Activated CD4-positive, CD25-positive, alpha-beta regulatory T cell (primary cell): ENCODE results near the gene TSPAN11.
"Not testable (repeated sequence)": the region's sequence is repeated elsewhere in the genome, so short reads cannot be mapped to it uniquely, and the experiment has no call there.

Experiments used
- DNase-seq, 4 experiments: peaks; one replicate each; lab custom pipeline; 2025; lab: John Stamatoyannopoulos, UW

TSPAN11 gene

DNA sequence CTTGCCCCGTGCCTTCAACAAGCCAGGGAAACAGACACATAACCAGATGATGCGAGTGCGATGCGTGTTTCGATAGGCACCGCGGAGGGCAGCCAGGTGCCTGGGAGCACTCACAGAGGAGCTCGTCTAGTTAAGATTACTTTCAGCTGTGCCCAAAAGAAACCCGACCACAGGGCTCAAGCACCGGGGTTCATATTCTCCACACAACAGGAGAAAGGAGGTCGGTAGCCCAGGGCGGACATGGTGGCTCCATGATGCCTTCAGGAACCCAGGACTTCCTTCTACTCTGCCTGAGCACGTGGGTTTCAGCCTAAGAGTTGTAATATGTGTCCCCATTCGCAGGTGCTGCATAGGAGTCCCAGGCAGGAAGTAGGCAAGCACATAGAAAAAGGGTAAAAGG is 93.4 kb downstream of the TSPAN11 start:
- no peak for DNase-seq

GRCh38 chr12:31020385-31021166 is 94.0 kb downstream of the TSPAN11 start:
- DNase-seq: no peak

- no peak for DNase-seq
Observed at GRCh38 chr12:31021181-31021580, 94.6 kb downstream of the TSPAN11 start.

GRCh38 chr12:31021809-31022494 is 95.4 kb downstream of the TSPAN11 start:
- DNase-seq: no peak

DNA sequence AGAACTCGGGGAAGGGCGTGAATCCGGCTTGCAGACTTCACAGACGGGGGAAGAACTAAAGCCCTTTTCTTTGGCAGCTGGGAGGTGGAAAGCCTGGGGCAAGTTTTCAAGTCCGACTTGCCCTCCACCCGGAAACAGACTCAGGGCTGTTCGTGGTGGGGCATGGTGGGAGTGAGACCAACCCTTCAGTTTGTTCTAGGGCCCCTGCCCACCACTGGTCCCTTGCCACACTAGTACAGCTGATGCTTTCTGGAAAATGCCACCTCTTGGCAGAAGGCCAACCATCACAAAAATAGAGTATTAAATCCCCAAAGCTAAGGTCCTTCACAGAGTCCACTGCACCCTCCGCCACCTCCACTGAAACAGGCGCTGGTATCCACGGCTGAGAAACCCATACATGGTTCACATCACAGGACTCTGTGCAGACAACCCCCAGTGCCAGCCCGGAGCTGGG is 96.8 kb downstream of the TSPAN11 start:
- no peak for DNase-seq

- no peak for DNase-seq
Observed at GRCh38 chr12:31026202-31026601, 99.7 kb downstream of the TSPAN11 start.

- not testable (repeated sequence) for DNase-seq
Observed at GRCh38 chr12:31027006-31027405, 100.5 kb downstream of the TSPAN11 start.

DNA sequence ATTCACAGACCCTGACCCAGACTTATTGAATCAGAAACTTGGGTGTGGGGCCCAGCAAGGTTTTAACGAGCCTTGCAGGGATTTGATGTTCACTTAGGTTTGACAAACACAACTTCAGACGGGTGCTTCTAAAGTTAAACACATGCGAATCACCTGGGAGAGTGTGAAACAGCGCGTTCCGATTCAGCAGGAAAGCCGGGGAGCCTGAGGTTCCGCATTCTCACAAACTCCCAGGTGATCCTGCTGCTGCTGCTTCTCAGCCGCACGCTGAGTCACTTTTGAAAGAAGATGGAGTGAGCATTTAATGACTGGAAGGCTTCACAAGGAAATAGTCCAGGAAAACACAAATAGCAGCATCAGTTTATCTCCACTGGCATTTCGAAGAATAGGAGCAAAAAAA is 102.9 kb downstream of the TSPAN11 start:
- DNase-seq: no peak

DNA sequence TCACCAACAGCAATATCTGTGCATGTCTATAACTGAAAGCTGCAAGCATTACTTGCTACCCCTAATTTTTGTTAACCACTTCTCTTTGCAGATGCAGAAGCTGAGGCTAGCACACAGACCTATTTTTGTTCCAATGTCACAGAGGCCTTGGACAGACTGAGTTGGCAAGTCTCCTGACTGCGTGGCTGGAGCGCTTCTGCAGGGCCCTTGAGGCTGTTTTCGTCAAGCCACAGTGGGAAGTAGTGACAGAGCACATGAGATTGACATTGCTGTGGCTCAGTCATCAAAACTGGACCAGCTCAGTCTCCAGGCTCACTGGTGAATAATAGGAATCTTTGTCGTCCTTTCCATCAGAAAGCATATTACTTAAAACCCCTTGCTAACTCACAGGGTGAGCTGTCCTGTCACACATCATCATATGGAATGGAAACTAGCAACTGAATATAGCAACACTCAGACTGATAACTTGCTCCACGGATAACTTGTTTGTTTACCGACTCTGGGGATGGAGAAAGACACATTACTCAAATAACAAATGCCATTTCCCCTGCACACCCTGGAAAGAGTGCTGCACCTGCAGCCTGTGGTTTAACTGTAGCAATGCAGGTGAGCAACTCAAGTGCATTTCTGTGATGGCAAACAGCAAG is 103.5 kb downstream of the TSPAN11 start:
- DNase-seq: no peak

GRCh38 chr12:31031951-31032335 is 105.4 kb downstream of the TSPAN11 start:
- no peak for DNase-seq

DNA sequence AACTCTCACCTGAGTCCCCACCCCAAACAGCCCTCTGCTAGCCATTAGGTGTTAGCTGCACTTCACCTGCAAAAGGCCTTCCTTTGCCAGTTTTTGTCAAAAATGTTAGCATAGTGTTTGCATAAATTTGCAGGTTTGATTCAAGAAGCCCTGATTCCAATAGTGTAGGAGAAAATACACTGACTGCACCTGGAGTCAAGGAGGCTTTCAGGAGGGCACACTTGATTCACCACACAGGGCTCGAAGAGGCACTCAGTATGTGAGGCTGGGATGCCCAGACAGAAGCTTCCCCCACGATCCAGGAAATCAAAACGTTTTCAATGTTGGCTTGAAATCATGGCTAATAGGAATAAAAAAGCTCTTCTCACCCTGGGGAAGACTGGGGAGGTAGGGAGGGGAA is 106.6 kb downstream of the TSPAN11 start:
- DNase-seq: no peak

DNA sequence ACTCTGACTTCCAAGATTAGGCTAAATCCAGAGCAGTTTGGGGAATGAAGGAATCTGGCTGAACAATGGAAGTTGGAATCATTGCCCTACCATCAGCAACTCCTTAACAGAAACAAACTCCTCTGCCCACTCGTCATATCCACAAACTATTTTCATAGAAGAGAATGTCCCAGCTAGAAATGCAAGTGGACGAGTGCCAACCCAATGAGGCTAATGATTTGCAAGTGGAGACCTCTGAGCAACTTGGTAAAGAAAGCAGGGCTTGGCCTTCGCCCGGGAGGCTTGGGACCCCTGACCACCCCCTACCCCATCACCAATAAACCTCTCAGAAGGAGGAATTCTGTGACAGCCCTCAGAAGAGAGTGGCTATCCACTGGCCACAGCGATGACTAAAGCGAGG is 107.1 kb downstream of the TSPAN11 start:
- no peak for DNase-seq

DNA sequence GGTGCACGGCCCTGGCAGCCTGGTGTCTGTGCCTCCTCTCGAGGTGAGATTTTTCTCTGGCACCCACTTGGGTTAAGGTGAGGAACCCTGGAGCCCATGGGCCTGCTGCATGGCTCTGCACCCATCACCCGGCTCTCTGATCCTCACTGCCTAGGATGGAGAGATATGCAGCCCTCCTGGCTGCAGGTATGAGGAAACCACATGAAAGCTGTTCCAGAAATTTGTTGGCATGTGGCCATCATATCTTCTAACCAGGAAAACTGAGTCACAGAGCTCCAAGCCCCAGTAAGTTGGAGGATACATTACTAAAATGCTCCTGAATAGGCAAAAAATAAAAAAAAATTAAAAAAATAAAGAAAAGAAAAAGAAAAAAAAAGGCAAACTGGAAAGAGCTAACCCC is 107.8 kb downstream of the TSPAN11 start:
- no peak for DNase-seq

- no peak for DNase-seq
Observed at GRCh38 chr12:31035226-31035625, 108.7 kb downstream of the TSPAN11 start.

DNA sequence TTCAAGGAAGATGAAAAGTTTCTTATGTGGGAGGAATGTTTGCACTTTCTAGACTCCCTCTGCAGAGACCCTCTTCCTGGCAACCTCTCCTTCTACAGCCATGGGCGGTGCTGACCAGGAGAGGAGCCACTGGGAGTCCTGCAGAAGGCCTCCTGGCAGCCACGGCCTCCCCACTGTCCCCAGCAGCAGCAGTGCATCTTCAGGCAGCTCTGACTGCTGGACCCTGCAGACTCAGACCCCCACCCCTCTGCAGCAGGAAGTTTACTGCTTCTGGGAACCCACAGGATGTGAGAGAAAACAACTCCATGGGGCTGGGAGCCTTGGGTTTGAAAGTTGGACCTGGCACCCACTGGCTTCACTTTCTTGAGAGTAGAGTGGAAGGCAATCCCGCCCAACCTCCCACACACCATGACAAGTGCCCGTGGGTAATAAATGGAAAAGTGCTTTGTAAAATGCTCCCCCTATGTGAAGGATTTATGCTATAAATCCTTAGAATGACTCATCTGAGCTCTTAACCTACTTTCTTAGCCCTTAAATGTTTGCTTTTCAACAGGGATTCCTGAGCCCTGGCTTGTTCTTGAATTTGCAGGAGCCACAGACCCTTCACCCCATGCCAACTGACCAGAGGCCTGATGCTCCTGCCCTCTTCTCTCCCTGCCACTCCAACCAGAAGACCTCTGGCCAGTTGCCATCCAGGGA is 109.6 kb downstream of the TSPAN11 start:
- no peak for DNase-seq

GRCh38 chr12:31037028-31037427 is 110.5 kb downstream of the TSPAN11 start:
- no peak for DNase-seq

- DNase-seq: no peak
Observed at GRCh38 chr12:31037931-31038330, 111.4 kb downstream of the TSPAN11 start.

DNA sequence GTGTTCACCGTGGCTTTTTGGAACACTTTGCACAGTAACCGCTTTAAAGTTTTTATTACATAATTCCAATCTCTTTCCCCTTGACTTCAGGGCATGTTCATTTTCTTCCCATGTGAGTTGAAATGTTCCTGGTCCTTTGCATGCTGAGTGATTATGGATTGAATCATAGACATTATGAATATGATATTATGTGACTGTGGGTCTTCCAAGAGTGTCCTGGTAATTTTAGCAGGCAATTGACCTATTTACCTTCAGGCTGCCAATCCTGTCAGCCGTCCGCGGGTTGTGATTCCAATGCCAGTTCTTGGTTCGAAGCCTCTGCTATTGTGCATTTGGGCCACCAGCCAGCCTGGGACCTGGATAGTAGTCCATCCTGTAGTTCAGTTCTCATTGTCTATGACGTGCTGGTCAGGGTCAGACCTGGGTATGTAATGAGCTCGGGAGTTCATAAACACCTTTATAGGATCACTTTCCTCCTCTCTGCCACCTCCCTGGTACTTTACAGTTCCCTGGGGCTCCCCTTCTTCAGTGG is 114.6 kb downstream of the TSPAN11 start:
- DNase-seq: no peak
